Left cardiac atrium (tissue), 4 donors: Measurements from ENCODE around the gene FABP7. TPM values are rescaled to one million over a fixed set of nuclear protein-coding genes. Genes with fewer than 3 reads are reported as not detected.
"Not testable (repeated sequence)": the region's sequence is repeated elsewhere in the genome, so short reads cannot be mapped to it uniquely, and the experiment has no call there.

Experiments
- ATAC-seq, 2 donors: fragments of 200-7000 bp; cut with Tn5 transposase; one replicate each; pipeline ENCODE4 v1.9.1; 2020; ENCODE audit warnings: mild to moderate bottlenecking in 2 of 2, moderate library complexity in 2 of 2
- DNase-seq: peaks from one replicate; pipeline ENCODE4 v3.0.0-alpha.2; 2020
- intact Hi-C, 2 donors: fragments of 100-400 bp; cut with DNase I; formaldehyde crosslinking; loops; one replicate each; pipeline versions ENCODE4 v1.14.1 to v1.15.1; 2022 to 2023
- long read RNA-seq: library from polyadenylated mRNA; unstranded; transcript quantifications from one replicate; pipeline ENCODE4 v2.0.0, GENCODE V29; 2021
- total RNA-seq, 2 donors: library from RNA; stranded (reverse); fragmentation: NEBNext Ultra II Directional; extraction: Animal tissue kit (Norgen Biotek cat#: 25700); gene quantifications; one replicate each; pipeline ENCODE4 v1.2.1, GENCODE V29; 2021
- donor health status: DM: no; HTN: yes; CAD: no.
- donor health status: DM: no; HTN: yes; CAD: no; lungs with severe emphysema.
- donor health status: DM: yes; HTN: yes; CAD: no.
- donor health status: Dilated cardiomyopathy.

The FABP7 gene
- under 1 TPM in 1 of 2 donors, not detected in 1; 0.21 TPM for total RNA-seq
- long read RNA-seq = 0 reads

GRCh38 chr6:122779667-122780066 lies at the start of gene FABP7:
TSS of gene FABP7 (plus strand) at chr6:122779716. CDS start at chr6:122779795, 79 bp downstream.
- DNase-seq = no peak
- ATAC-seq = no peak
- intact Hi-C loops = no loop called here

- intact Hi-C loops = loop anchor here in 1 of 2 donors (1.0 to 10.0 kb wide), 2 partner anchors 109 to 584 kb away; no protein-coding TSS in a partner anchor
Observed at GRCh38 chr6:122730334-122730733, 49.2 kb upstream of the FABP7 start.

DNA sequence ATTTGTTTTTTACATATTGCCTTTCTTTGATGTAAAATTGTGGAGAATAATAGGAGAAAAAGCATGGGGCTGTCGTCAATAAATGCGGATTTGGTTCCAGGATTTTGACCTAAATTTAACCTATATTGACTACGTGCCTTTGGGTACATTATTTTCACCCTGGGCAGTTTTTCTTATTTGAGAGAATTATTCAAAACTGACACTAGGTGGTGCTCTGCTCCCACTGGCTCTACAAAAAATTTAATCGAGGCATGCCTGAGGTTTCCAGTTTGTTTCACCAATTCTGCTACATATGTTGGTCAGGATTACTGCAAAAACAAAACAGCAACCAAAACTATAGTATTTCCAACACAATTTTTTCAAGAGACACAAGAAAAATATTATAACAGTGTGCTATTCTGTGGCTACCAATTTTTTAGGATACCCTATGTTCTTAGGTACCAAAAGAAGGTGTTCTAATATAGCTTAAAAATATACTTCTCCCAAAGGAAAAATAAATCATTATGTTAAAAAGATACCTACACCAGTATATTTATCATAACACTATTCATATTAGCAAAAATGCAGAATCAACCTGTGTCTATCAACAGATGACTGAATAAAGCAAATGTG lies 48.6 kb upstream of the FABP7 start:
- ATAC-seq = no peak
- intact Hi-C loops = loop anchor here in 1 of 2 donors (1.0 to 10.0 kb wide), 2 partner anchors 108 to 584 kb away; no protein-coding TSS in a partner anchor

More at GRCh38 chr6:122730334-122730733, 49.2 kb upstream of the FABP7 start:
- no peak for ATAC-seq
- DNase-seq = no peak

DNA sequence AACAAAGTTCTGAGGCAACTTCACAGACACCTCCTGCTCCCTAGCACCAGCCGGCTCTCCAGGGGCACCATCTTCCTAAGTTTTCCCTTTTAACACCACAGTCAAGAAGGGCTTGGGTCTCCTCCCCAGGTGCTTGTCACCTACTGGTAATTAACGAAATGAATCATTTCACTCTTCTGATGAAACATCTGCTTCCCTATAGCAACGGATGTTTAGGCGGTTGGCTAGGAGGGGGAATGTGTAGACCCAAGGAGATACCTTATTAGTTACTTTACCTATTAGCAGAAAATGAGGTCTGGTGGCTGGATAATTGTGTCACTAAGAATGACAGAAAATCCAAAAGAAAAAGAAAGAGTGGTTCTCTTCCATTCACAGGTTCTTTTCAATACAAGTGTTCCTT lies 46.3 kb upstream of the FABP7 start:
- ATAC-seq = no peak

More for the DNA sequence above, 48.6 kb upstream of the FABP7 start:
- no peak for DNase-seq

DNA sequence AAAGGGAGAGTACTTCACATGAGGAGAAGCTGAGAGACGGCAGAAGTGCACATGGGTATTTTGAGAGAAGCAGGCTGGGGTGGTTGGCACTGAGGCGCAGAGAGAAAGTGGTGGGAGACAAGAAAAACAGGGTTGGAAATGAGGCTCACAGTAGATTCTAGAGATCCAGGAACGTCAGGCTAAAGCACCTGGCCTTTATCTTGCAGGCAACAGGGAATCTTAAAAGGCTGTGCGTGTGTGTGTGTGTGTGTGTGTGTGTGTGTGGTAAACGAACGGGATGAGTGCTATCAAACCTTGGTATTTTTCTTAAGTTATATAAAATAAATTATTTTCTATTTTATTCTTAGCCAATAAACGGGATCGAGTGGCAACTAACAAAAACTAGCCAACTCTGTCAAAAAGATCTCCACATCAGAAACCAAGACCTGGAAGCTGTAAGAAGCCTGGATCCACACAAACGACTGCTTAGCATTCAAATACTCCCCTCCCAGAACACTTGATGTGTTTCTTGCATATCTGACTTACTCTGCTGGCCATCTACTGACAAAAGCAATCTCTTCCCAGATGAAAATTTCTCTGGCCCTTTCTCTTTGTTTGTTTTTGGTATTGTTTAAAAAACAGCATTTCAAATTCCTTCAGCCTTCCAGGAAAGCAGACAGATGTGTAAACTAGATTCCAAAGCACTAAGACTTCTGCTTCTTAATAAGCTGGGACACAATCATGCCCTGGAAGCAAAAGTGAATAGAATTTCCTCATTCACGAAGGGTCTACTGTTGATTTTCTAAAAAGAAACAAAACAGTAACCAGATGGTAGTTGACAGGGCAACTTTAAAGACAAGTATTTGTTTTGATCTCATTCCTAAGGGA lies 44.8 kb upstream of the FABP7 start:
- no peak for ATAC-seq
- intact Hi-C loops = loop anchor here in 1 of 2 donors (10.0 kb wide), 1 partner anchor 580 kb away; no protein-coding TSS in a partner anchor
- no peak for DNase-seq

More for the DNA sequence above, 46.3 kb upstream of the FABP7 start:
- DNase-seq = no peak
- intact Hi-C loops = loop anchor here in 1 of 2 donors (10.0 kb wide), 1 partner anchor 582 kb away; no protein-coding TSS in a partner anchor

GRCh38 chr6:122735582-122735981 lies 43.9 kb upstream of the FABP7 start:
- intact Hi-C loops = loop anchor here in 1 of 2 donors (10.0 kb wide), 1 partner anchor 579 kb away; no protein-coding TSS in a partner anchor
- DNase-seq = no peak
- ATAC-seq = no peak

DNA sequence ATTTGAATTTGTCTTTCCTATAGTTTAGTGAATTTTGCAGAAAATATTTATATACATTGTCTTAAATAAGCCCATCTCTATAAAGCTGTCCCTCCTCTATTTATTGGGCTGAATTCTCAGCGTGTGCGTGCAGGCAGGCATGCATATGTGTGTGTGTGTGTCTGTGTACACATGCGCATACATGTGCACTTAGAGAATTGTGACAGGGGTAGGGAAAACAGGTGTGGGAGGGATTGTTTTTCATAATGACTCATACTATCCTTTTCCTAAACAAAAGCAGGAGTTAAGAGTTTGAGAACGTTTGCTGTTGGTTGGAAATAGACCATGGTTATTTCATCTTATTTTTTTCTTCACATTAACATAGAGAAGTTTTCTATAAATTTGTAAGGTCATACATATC lies 43.4 kb upstream of the FABP7 start:
- intact Hi-C loops = loop anchor here in 1 of 2 donors (10.0 kb wide), 1 partner anchor 579 kb away; no protein-coding TSS in a partner anchor
- ATAC-seq = no peak
- no peak for DNase-seq

- DNase-seq (no peak), ATAC-seq (no peak)
- intact Hi-C loops = loop anchor here in 1 of 2 donors (10.0 kb wide), 1 partner anchor 578 kb away; no protein-coding TSS in a partner anchor
Observed at GRCh38 chr6:122736616-122737015, 42.9 kb upstream of the FABP7 start.

DNA sequence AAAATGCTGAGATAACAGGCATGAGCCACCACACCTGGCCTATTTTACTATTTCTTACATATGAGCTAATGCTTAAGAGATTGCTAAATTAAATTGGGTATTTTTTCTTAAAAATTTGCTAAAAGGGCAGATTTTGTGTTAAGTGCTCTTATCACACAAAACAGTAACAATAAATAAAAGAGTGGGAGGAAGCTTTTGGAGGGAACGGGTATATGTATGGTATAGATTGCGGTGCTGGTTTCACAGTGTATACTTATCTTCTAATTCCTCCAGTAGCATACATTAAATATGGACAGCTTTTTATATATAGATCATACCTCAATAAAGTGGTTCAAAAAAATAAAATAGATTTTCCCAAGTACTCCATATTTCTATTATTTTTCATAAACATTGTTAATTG lies 39.4 kb upstream of the FABP7 start:
- intact Hi-C loops = loop anchor here in 1 of 2 donors (5.0 kb wide), 1 partner anchor 97 kb away; no protein-coding TSS in a partner anchor
- DNase-seq (no peak), ATAC-seq (no peak)

DNA sequence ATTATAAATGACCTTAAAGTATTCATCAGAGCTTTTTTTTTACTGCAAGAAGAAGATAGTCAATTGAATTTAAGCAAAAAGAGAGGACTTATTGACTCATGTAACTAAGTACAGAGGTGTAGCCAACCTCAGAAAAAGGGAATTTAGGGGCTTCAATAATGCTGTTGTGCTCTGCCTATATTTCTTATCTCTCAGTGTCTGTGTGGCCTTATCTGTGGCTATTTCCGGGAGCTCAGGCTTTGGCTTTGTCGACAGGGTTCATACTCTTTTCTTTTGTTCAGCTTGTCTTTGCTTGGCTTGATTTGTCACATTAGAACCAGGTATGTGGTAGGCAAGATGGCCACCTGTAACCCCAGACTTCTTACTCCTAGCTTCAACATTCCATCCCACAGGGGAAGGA lies 38.6 kb upstream of the FABP7 start:
- ATAC-seq (no peak), DNase-seq (no peak)
- intact Hi-C loops = loop anchor here in 1 of 2 donors (5.0 kb wide), 1 partner anchor 96 kb away; no protein-coding TSS in a partner anchor

DNA sequence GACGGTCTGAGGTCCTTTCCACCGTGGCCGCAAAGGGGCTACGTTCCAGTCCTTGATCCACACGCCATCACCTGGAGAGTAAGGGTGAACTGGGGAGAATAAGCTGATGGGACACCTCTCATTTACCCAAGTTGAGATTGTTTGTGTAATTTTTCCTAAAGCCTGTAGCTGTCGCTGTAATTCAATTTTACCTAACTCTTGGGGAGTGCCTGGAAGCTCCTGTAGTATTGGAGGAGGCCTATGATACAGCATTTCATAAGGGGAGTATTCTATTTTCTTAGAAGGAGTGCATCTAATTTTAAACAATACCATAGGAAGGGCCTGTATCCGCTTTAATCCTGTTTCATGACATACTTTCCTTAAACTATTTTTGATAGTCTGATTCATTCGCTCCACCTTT lies 35.3 kb upstream of the FABP7 start:
- not testable (repeated sequence) for ATAC-seq
- intact Hi-C loops = loop anchor here in 1 of 2 donors (5.0 kb wide), 1 partner anchor 93 kb away; no protein-coding TSS in a partner anchor

DNA sequence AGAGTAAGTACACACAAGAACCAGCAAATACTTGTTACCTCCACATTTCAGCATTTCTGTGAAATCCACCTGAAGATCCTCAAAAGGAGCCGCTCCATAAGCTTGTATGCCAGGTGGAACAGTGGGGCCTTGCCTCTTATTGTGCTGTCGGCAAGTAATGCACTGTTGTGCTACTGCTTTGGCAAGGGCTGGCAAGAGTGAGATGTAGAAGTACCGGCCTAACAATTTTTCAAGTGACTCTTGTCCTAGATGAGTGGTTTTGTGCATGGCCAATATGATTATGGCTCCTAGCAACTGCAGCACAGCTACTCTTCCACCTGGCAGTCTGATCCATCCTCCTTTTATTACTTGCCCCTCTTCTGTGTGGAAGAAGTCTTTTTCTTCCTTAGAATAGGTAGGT lies 34.7 kb upstream of the FABP7 start:
- intact Hi-C loops = loop anchor here in 1 of 2 donors (5.0 kb wide), 1 partner anchor 92 kb away; no protein-coding TSS in a partner anchor
- not testable (repeated sequence) for DNase-seq, ATAC-seq

More for the DNA sequence above, 35.3 kb upstream of the FABP7 start:
- not testable (repeated sequence) for DNase-seq

DNA sequence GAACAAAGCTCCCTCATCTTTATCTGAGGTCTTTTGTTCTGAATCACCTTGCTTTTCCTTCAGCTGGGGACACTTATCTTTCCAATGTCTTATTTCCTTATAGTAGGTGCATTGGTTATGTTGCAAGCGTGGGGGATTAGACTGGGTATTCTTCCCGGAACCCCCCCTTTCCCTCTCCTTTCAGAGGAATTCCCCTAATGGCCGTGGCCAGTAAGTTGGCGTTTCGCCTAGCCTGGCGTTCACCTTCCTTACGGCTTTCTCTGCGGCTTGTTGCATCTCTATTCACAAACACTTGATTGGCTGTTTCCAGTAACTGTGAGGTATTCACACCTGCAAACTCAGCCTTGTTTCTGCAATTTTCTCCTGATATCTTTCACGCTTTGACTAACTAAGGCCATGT lies 32.8 kb upstream of the FABP7 start:
- no peak for DNase-seq
- ATAC-seq = no peak
- intact Hi-C loops = no loop called here

DNA sequence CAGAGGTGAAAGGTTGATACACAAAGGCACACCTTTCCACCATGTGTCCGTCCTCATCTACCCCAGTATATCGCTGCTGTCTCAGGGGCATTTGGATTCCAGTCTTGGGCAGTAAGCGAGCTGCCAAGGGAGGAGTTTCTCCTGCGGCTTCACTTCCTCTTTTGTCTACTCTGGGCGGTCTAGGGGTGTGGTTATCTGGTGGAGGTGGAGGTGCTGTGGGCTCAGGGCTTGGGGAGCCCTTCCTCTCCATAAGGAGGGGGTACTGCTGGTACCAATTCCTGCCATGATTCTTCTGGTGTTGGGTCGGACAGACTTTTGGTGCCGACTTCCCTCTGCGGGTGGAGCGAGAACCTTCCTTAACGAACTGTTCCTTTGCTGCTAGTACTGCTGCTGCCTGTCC lies 31.9 kb upstream of the FABP7 start:
- DNase-seq (no peak), ATAC-seq (no peak)
- intact Hi-C loops = no loop called here

DNA sequence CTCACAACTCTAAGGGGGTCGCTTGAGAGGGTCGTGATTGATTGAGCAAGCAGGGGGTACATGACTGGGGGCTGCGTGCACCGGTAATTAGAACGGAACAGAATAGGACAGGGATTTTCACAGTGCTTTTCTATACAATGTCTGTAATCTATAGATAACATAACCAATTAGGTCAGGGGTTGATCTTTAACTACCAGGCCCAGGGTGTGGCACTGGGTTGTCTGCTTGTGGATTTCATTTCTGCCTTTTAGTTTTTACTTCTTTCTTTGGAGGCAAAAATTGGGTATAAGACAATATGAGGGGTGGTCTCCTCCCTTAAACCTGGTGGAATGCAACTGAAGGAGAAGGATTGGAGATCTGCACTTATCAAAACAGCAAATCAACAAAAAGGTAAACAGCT lies 30.6 kb upstream of the FABP7 start:
- ATAC-seq, DNase-seq, intact Hi-C loops: not testable (repeated sequence)

DNA sequence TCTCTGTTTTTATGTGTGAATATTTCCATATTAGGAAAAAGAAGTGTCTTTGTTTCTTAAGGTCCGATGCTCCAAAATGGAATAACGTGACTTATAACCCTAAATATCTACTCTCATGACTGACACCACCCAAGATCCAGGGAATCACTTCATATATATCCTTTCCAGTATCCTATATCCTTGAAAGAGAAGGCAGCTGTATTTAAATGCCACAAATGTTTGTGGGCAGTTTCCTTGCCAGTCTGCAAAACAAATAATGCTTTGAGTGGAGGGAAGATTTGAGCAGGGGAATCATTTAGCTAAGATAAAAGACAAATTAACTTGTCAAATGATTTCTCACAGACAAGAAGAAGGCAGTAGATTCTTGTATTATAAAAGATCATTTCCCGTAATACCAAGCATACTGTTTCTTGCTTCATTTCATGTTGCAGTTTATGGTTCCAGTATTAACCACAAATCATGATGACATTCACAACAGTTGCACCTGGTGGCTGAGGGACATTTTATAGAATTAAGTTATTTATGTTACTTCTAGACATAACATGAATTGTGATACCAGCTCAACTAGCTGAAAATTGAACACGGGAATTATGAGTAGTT lies 30.0 kb upstream of the FABP7 start:
- no peak for ATAC-seq
- intact Hi-C loops = no loop called here

DNA sequence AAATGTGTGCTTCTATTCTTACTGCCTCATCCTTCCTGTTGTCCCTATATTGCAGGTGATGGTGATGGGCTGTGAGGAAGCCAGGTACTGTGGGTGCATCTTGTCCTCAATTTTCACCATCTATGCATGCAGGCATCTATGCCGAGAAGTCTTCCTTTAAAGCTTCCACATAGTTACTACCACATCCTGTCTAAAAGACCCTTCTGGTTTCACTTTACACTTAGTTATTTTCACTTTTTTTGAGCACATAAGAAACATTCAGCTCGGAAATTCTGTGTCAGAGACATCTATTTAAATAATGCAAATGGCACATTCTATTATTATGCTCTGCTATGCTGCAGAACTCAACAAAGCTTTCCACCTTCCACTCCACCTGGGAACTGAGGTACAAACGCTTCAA lies 28.2 kb upstream of the FABP7 start:
- ATAC-seq (no peak), DNase-seq (no peak)
- intact Hi-C loops = no loop called here

More for the DNA sequence above, 30.0 kb upstream of the FABP7 start:
- DNase-seq = no peak

- intact Hi-C loops = no loop called here
- ATAC-seq (no peak), DNase-seq (no peak)
Observed at GRCh38 chr6:122752459-122752858, 27.1 kb upstream of the FABP7 start.
